ENCODE data around the gene CNTNAP5. TPM values are rescaled to one million over a fixed set of nuclear protein-coding genes. Genes with fewer than 3 reads are reported as not detected.

CNTNAP5 gene
- total and polyA plus RNA-seq, 7 donors: not detected

- ATAC-seq (no peak), DNase-seq (no peak)
- 48 to 61% (median 55%) methylated on average over 7 of the region's 7 CpGs for WGBS, 3 donors
- H3K36me3 ChIP-seq (ENCODE audit: insufficient read depth in 1 of 2, low read depth in 1 of 2): no peaks in the 10 kb centered on the region
- no peak overlapping the region for H3K4me3 ChIP-seq
- intact Hi-C loops (cut with DNase I): no loop called here
- H3K4me1 ChIP-seq: no peaks in the 10 kb centered on the region
- no peak overlapping the region for H3K27ac ChIP-seq
- H3K9me3 ChIP-seq: no peaks in the 10 kb centered on the region
- TF ChIP-seq, protein P1, sequence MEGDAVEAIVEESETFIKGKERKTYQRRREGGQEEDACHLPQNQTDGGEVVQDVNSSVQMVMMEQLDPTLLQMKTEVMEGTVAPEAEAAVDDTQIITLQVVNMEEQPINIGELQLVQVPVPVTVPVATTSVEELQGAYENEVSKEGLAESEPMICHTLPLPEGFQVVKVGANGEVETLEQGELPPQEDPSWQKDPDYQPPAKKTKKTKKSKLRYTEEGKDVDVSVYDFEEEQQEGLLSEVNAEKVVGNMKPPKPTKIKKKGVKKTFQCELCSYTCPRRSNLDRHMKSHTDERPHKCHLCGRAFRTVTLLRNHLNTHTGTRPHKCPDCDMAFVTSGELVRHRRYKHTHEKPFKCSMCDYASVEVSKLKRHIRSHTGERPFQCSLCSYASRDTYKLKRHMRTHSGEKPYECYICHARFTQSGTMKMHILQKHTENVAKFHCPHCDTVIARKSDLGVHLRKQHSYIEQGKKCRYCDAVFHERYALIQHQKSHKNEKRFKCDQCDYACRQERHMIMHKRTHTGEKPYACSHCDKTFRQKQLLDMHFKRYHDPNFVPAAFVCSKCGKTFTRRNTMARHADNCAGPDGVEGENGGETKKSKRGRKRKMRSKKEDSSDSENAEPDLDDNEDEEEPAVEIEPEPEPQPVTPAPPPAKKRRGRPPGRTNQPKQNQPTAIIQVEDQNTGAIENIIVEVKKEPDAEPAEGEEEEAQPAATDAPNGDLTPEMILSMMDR (IDR thresholded peaks at IDR 0.05): no peak
- H3K27me3 ChIP-seq (ENCODE audit: insufficient read depth in 3 of 3, low read length in 2 of 3): no peaks in the 10 kb centered on the region
Measured at GRCh38 chr2:124533226-124533954, 508.3 kb downstream of the CNTNAP5 start.

DNA sequence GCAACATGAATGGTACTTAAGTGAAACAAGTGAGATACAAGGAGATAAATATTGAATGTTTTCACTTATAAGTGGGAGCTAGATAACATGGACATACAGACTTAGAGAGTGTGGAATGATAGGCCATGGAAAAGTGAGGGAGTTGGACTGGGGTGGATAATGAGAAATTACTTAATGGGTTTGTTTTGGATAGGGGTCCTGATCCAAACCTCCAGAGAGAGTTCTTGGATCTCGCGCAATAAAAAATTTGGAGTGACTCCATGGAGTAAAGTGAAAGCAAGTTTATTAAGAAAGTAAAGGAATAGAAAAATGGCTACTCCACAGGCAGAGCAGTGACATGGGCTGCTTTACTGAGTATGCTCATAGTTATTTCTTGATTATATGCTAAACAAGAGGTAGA, 508.9 kb downstream of the CNTNAP5 start:
- Histone ChIP-seq H3K27me3 (ENCODE audit: insufficient read depth in 3 of 3, low read length in 2 of 3) (no peaks in the 10 kb centered on the region), H3K36me3 (ENCODE audit: insufficient read depth in 1 of 2, low read depth in 1 of 2) (no peaks in the 10 kb centered on the region), H3K9me3 (no peaks in the 10 kb centered on the region), H3K4me3 (no peak overlapping the region), H3K4me1 (no peaks in the 10 kb centered on the region), H3K27ac (no peak overlapping the region)
- intact Hi-C loops (cut with DNase I): no loop called here
- no peak for ATAC-seq
- no peak for DNase-seq
- 54 to 76% (median 73%) methylated on average over 2 of the region's 2 CpGs for WGBS, 3 donors
- TF ChIP-seq, protein P1 (IDR thresholded peaks at IDR 0.05): no peak

GRCh38 chr2:124535816-124536215, 510.7 kb downstream of the CNTNAP5 start:
- no peaks in the 10 kb centered on the region for H3K4me1 ChIP-seq
- no peaks in the 10 kb centered on the region for H3K36me3 ChIP-seq (ENCODE audit: insufficient read depth in 1 of 2, low read depth in 1 of 2)
- no peak overlapping the region for H3K27ac ChIP-seq
- H3K27me3 ChIP-seq (ENCODE audit: insufficient read depth in 3 of 3, low read length in 2 of 3): no peaks in the 10 kb centered on the region
- ATAC-seq: no peak
- intact Hi-C loops (cut with DNase I): no loop called here
- TF ChIP-seq, protein P1 (IDR thresholded peaks at IDR 0.05): no peak
- no peaks in the 10 kb centered on the region for H3K9me3 ChIP-seq
- H3K4me3 ChIP-seq: no peak overlapping the region
- WGBS, 3 donors: 80 to 93% (median 91%) methylated on average over 3 of the region's 3 CpGs
- no peak for DNase-seq

DNA sequence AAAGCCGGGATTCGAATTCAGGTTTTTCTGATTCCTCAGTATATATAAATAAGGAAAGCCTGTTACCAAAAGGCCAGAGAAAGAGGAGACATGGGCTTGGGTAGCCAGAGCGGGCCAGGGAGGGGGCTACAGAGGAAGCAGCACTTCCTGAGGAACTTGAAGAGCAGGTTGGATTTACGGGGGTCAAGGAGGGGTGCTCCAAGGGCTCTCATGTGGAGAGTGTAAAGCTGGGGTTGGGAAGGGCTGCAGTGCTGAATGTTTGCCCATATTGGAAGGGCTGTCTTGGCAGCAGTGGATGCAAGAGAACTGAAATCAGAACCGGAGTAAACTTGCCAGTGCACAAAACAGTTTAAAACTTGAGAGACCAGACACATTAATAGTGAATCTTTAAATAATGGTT, 511.5 kb downstream of the CNTNAP5 start:
- no peaks in the 10 kb centered on the region for H3K36me3 ChIP-seq (ENCODE audit: insufficient read depth in 1 of 2, low read depth in 1 of 2)
- no peak overlapping the region for H3K4me3 ChIP-seq
- intact Hi-C loops (cut with DNase I): no loop called here
- ATAC-seq: no peak
- TF ChIP-seq, protein P1 (IDR thresholded peaks at IDR 0.05): no peak
- no peaks in the 10 kb centered on the region for H3K27me3 ChIP-seq (ENCODE audit: insufficient read depth in 3 of 3, low read length in 2 of 3)
- H3K9me3 ChIP-seq: no peaks in the 10 kb centered on the region
- no peak for DNase-seq
- no peak overlapping the region for H3K27ac ChIP-seq
- 61 to 67% (median 66%) methylated on average over 5 of the region's 5 CpGs for WGBS, 3 donors
- no peaks in the 10 kb centered on the region for H3K4me1 ChIP-seq

DNA sequence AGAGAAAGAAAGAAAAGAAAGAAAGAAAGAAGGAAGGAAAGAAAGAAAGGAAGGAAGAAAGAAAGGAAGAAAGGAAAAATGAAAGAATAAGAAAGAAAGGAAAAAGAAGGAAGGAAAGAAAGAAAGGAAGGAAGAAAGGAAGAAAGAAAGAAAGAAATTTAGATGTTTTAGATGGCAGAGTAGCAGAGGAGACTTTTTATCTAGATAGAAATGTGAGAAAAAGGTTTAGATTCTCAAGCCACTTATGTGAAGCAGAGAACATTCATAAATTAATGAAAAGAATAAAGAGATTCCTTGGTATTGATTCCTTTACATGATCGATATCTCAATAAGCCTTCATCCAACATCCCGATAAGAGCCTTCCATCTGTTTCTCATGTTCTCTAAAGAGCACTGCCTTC, 513.5 kb downstream of the CNTNAP5 start:
- no peak overlapping the region for H3K27ac ChIP-seq
- intact Hi-C loops (cut with DNase I): no loop called here
- H3K27me3 ChIP-seq (ENCODE audit: insufficient read depth in 3 of 3, low read length in 2 of 3): no peaks in the 10 kb centered on the region
- H3K4me1 ChIP-seq: no peaks in the 10 kb centered on the region
- ATAC-seq (no peak), DNase-seq (no peak)
- TF ChIP-seq, protein P1 (IDR thresholded peaks at IDR 0.05): no peak
- H3K4me3 ChIP-seq: no peak overlapping the region
- no peaks in the 10 kb centered on the region for H3K36me3 ChIP-seq (ENCODE audit: insufficient read depth in 1 of 2, low read depth in 1 of 2)
- 93 to 98% (median 97%) methylated on average over 2 of the region's 2 CpGs for WGBS, 3 donors
- H3K9me3 ChIP-seq: no peaks in the 10 kb centered on the region

All from psoas muscle (tissue), 8 donors.